Hematopoietic multipotent progenitor cell treated with erythropoietin and hydrocortisone succinate and interleukin-3 and kit ligand, for 6 days (in vitro differentiated cells): Measurements from ENCODE around the gene TMEM184C.

Source experiments
- DNase-seq: peaks from one replicate; pipeline ENCODE4 v3.0.0-alpha.2; 2015

The TMEM184C gene

GRCh38 chr4:147605499-147605898 is 11.7 kb upstream of the TMEM184C start:
- no peak for DNase-seq

GRCh38 chr4:147607471-147607870 is 9.7 kb upstream of the TMEM184C start:
- no peak for DNase-seq

GRCh38 chr4:147610686-147611085 is 6.5 kb upstream of the TMEM184C start:
- no peak for DNase-seq

- DNase-seq, result no peak
Measured at GRCh38 chr4:147616849-147617172, 386 bp upstream of the TMEM184C start.

DNA sequence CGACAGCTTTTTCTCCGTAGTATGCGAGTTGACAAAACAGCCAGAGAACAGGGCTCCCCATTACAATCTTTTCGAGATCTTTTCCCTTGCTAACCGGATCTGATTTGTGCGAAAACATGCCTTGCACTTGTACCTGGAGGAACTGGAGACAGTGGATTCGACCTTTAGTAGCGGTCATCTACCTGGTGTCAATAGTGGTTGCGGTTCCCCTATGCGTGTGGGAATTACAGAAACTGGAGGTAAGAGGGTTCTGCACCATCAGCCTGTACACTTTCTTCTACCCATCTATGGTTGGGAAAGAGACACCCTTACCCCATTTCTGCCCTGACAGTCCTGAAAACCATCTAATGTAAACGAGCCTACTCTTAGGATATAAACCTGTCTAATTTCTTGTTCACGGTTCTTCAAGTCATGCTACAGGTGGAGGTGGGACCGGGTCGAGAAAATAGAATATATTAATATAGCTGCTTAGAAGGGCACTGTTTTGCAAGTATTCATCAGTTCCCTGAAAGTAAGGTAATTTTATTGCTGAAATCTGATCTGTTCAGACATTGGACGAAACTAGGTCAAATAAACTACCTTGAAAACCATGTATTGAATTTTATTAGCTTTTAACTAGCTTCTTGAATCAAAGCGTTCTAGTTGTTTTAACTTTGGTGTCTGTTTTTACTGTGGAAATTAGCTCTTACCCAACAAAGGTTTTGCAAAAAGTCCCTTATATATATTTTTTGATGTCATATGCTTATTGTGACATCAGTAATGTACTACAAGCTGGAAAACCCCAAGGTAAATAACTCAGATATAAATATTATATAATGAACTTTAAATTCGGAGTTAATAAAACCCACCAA is 869 bp downstream of the TMEM184C start:
- DNase-seq, result no peak

- peak; percentile 23 for DNase-seq
Measured at GRCh38 chr4:147620315-147620714, 3.1 kb downstream of the TMEM184C start.

GRCh38 chr4:147625733-147626132 is 8.5 kb downstream of the TMEM184C start:
- no peak for DNase-seq

DNA sequence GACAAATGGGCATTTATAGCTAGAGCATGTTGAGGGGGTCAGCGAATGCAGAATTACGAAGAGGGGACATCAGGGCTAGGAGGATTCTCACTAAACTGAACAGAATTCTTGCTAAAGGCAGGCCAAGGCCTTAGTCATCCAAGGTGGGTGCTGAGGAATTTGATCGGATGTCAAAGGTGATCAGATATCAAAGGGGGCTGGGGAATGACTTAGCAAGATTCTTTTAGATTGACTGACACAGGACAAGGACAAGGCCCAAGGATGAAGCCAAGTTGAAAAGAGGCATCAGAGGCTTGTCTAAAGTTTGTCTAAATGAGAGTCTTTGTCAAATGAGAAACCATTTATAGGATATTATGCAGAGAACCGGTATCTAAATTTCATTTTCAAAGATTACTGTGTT is 9.7 kb downstream of the TMEM184C start:
- no peak for DNase-seq

DNA sequence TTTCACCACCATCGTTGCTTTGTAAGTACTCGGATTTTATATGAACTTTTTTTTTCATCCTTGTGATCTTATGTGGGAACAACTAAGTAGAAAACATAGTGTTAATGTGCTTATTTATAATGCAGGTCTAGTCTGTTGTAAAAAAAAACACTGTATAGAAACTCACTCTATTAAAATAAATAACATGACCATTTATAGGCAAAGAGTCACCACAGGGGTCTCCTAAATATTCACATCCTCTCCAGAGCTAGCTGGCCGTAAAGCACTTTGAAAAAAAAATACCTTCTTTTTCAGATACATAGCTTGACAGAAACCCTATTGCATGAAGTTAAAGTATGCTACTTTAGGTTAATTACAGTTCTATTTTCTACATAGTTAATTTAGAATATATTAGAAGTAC is 11.2 kb downstream of the TMEM184C start:
- DNase-seq, result no peak

- no peak for DNase-seq
Measured at GRCh38 chr4:147629783-147630730, 12.9 kb downstream of the TMEM184C start.

DNA sequence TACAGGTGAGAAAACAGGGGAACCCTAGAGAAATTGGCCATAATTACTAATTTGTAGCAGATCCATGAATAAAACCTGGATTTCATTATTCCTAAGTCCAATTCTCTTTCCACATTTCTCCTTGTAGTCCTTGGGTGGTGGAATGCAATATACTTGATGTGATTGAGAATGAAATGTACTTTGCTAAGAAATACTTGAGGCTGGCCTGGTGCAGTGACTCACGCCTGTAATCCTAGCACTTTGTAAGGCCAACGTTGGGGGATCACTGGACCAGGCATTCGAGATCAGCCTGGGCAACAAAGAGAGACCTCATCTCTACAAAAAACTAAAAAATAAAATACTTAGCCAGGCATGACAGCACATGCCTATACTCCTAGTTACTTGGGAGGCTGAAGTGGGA is 15.9 kb downstream of the TMEM184C start:
- DNase-seq, result no peak

DNA sequence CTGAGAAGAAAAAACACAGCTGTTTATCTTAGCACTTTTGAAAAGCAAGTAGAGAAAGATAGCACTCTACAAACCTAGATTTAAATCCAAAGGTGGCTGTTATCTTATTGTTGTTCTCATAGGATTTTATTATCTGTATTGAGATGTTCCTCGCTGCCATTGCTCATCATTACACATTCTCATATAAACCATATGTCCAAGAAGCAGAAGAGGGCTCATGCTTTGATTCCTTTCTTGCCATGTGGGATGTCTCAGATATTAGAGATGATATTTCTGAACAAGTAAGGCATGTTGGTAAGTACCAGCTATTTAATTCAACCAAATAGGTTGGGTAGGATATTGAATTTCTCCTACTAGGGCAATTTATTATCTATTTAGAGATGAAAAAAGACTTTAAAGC is 16.4 kb downstream of the TMEM184C start:
- DNase-seq, result no peak

DNA sequence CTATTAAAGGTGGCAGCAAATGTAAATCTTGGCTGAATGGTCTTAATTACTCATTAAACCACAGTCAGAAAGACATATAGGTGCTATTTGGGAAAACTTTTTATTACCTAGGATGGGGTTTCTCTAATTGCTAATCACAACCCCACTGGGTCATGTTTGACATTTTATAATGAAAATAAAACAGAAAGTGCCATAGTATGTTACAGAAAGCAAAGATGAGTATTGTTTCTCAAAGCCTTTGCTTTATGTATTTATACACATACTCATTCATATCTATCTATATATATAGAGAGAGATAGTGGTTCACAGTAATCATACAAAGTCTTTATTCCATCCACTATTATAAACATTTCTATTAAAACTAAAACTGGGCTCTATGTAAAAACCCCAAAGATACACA is 18.2 kb downstream of the TMEM184C start:
- no peak for DNase-seq

- DNase-seq, result no peak
Measured at GRCh38 chr4:147638365-147638764, 21.2 kb downstream of the TMEM184C start.

DNA sequence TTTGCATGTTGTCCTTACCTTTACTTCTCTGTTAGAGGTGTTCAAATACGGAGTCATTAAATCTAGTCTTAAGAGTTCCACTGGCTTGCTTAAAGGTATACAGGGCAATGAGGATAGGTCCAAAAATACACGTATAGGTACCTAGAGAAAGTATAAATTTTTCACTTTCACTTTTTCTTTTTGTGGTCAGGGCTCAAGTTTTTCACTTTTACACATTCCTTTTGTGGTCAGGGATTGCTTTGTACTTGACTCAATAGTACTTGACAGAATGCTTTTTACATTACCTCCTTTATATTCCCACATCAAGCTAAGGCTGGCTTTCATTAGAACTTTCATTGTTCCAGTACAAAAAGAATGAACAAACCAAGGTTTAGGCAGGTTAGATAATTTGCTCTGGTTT is 21.7 kb downstream of the TMEM184C start:
- no peak for DNase-seq

DNA sequence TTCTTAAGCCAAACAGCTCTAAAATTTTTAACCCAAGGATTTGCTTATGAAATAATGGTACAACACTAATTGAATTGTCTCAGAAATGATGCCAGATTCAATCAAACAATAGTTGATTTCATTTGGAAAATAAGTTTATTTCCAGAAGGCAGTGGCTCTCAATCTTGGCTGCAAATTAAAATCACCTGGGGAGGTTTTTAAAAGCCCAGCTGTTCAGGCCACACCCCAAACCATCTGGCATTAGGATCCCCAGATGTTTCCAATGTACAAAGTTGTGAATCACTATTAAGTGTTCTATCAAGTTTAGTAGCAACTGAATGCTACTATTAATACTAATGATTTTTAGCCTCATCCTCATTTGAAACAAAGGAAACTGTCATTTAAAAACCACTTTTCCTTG is 22.2 kb downstream of the TMEM184C start:
- no peak for DNase-seq

GRCh38 chr4:147640331-147640730 is 23.1 kb downstream of the TMEM184C start:
- no peak for DNase-seq

DNA sequence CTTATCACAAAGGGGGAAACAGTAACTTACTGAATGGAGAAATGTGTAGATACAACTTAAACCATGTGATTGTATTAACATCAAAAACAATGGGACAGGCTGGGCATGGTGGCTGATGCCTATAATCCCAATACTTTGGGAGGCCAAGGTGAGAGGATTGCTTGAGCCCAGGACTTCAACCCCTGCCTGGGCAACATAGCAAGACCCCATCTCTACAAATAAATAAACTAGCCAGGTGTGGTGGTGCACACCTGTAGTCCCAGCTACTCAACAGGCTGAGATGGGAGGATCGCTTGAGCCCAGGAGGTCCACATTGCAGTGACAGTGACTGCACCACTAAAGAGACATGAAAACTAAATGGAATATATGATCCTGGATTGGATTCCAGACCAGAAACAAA is 26.4 kb downstream of the TMEM184C start:
- DNase-seq, result no peak

- no peak for DNase-seq
Measured at GRCh38 chr4:147644471-147644870, 27.3 kb downstream of the TMEM184C start.

GRCh38 chr4:147645099-147645498 is 27.9 kb downstream of the TMEM184C start:
- no peak for DNase-seq

GRCh38 chr4:147648656-147649055 is 31.5 kb downstream of the TMEM184C start:
- DNase-seq, result no peak

DNA sequence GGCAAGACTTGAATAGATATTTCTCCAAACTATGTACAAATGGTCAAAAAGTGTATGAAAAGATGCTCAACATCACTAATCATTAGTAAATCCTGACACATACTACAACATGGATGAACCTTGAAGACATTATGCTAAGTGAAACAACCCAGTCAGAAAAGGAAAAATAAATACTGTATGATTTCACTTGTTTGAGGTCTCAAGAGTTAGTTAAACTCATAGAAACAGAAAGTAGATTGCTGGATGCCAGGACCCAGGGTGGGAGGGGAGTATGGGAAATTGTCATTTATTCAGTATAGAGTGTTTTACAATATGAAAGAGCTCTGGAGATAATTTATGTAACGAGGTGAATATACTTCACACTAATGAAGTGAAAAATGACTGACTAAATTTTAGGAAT is 34.4 kb downstream of the TMEM184C start:
- DNase-seq, result no peak

DNA sequence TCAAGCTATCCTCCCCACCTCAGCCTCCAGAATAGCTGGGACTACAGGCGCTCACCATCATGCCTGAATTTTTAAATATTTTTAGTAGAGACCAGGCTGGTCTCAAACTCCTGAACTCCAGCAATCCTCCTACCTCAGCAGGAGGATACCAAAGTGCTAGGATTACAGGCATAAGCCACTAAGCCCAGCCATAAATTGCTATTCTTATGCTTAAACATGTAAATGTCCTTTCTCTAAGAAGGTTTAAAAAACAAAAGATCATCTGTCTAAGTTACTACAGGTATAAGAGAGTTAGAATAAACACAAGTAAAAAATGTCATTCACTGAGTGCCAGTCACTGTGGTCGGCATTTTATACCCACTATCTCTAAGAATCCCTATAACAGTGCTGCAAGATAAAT is 38.4 kb downstream of the TMEM184C start:
- DNase-seq, result no peak

DNA sequence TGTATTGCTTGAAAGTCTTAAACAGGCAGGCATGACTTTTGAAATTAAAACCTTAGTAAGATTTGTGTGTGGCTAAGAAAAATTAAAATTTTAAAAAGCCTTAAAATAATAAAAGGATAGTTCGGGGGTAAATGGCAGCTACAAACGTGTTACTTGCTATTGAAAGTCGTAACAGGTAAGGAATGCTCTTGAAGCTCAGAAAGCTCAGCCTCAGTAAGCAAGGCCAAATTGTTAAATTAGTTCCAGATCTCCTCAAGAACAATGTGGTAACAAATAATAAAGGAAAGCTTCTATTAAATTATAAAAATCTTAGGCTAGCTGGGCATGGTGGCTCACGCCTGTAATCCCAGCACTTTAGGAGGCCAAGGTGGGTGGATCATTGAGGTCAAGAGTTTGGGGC is 41.3 kb downstream of the TMEM184C start:
- no peak for DNase-seq
